Urinary bladder (tissue), 4 donors: ENCODE results near the gene FNBP1L. TPM values are rescaled to one million over a fixed set of nuclear protein-coding genes. Genes with fewer than 3 reads are reported as not detected.

Experiments
- DNase-seq: peaks from one replicate; pipeline ENCODE4 v3.0.0-alpha.2; 2015; ENCODE audit errors: extremely low spot score
- H3K27ac ChIP-seq: one replicate; pipeline ENCODE4 v1.5.1; 2013; ENCODE audit warnings: low read depth, mild to moderate bottlenecking, moderate library complexity
- H3K36me3 ChIP-seq: one replicate; pipeline ENCODE4 v1.6.1; 2013; ENCODE audit warnings: mild to moderate bottlenecking, moderate library complexity; ENCODE audit not compliant: insufficient read depth
- H3K4me1 ChIP-seq: one replicate; pipeline ENCODE4 v1.6.1; 2013; ENCODE audit warnings: mild to moderate bottlenecking, moderate library complexity; ENCODE audit not compliant: insufficient read depth
- H3K4me3 ChIP-seq: one replicate; pipeline ENCODE4 v1.5.1; 2013; ENCODE audit warnings: low read depth, low read length
- whole genome bisulfite sequencing: extraction: QIAGEN DNeasy Blood & Tissue Kit; methylation state at CpG from one replicate; pipeline ENCODE4 v1.1.7; 2013; 5-methylcytosine and 5-hydroxymethylcytosine counted together
- polyA plus RNA-seq: library from polyadenylated mRNA; stranded (reverse); fragments of 200-250 nt; gene quantifications from one replicate; pipeline ENCODE4 v1.2.3, GENCODE V29; 2013
- total RNA-seq: library from RNA; depleted of rRNA; stranded (reverse); fragments of >200 nt; gene quantifications from one replicate; pipeline ENCODE4 v1.2.3, GENCODE V29; 2014
- donor health status: healthy with polysubstance abuse.
- donor health status: healthy.

FNBP1L gene
- total and polyA plus RNA-seq, 2 donors: 11.6 to 71.4 TPM

- Histone ChIP-seq H3K36me3 (peaks cover 2% of the 10 kb centered on the region), H3K4me1 (no peaks in the 10 kb centered on the region), H3K4me3 (no peak overlapping the region), H3K27ac (no peak overlapping the region)
- DNase-seq: no peak
- 62% methylated on average over 4 of the region's 4 CpGs for WGBS
Measured at GRCh38 chr1:93565496-93566206, 117.7 kb downstream of the FNBP1L start.

- H3K36me3 ChIP-seq: peaks cover 2% of the 10 kb centered on the region
- WGBS: 67% methylated on average over 10 of the region's 10 CpGs
- DNase-seq: no peak
- H3K27ac ChIP-seq: no peak overlapping the region
- H3K4me3 ChIP-seq: no peak overlapping the region
- no peaks in the 10 kb centered on the region for H3K4me1 ChIP-seq
Measured at GRCh38 chr1:93566227-93566626, 118.3 kb downstream of the FNBP1L start.

- DNase-seq: no peak
- no peaks in the 10 kb centered on the region for H3K4me1 ChIP-seq
- no peak overlapping the region for H3K4me3 ChIP-seq
- WGBS: 81% methylated on average over 15 of the region's 15 CpGs
- no peak overlapping the region for H3K27ac ChIP-seq
- H3K36me3 ChIP-seq: peaks cover 2% of the 10 kb centered on the region
Measured at GRCh38 chr1:93567255-93567918, 119.5 kb downstream of the FNBP1L start.

- 91% methylated on average over 2 of the region's 2 CpGs for WGBS
Measured at GRCh38 chr1:93569489-93569888, 121.6 kb downstream of the FNBP1L start.

GRCh38 chr1:93571623-93572310 lies 123.8 kb downstream of the FNBP1L start:
- Histone ChIP-seq H3K36me3 (peaks cover 2% of the 10 kb centered on the region), H3K27ac (no peak overlapping the region), H3K4me3 (no peak overlapping the region), H3K4me1 (no peaks in the 10 kb centered on the region)
- 97% methylated on average over 12 of the region's 12 CpGs for WGBS
- DNase-seq: no peak

More at GRCh38 chr1:93569489-93569888, 121.6 kb downstream of the FNBP1L start:
- Histone ChIP-seq H3K27ac (no peak overlapping the region), H3K36me3 (peaks cover 2% of the 10 kb centered on the region), H3K4me3 (no peak overlapping the region), H3K4me1 (no peaks in the 10 kb centered on the region)
- DNase-seq: no peak

GRCh38 chr1:93573940-93574469 lies 126.1 kb downstream of the FNBP1L start:
- no peak for DNase-seq
- Histone ChIP-seq H3K4me1 (no peaks in the 10 kb centered on the region), H3K27ac (no peak overlapping the region), H3K4me3 (no peak overlapping the region), H3K36me3 (peaks cover 2% of the 10 kb centered on the region)
- WGBS: 77% methylated on average over 1 of the region's 1 CpG

- Histone ChIP-seq H3K4me3 (no peak overlapping the region), H3K27ac (no peak overlapping the region), H3K36me3 (peaks cover 2% of the 10 kb centered on the region), H3K4me1 (no peaks in the 10 kb centered on the region)
- no peak for DNase-seq
- WGBS: 94% methylated on average over 7 of the region's 7 CpGs
Measured at GRCh38 chr1:93574511-93574910, 126.6 kb downstream of the FNBP1L start.

- H3K27ac ChIP-seq: no peak overlapping the region
- H3K4me3 ChIP-seq: no peak overlapping the region
- no peaks in the 10 kb centered on the region for H3K4me1 ChIP-seq
- peaks cover 2% of the 10 kb centered on the region for H3K36me3 ChIP-seq
- no peak for DNase-seq
- WGBS: 92% methylated on average over 6 of the region's 6 CpGs
Measured at GRCh38 chr1:93574991-93575390, 127.1 kb downstream of the FNBP1L start.

GRCh38 chr1:93575621-93576284 lies 127.8 kb downstream of the FNBP1L start:
- Histone ChIP-seq H3K27ac (no peak overlapping the region), H3K4me1 (no peaks in the 10 kb centered on the region), H3K4me3 (no peak overlapping the region), H3K36me3 (no peaks in the 10 kb centered on the region)
- peak; percentile 53 for DNase-seq
- WGBS: 78% methylated on average over 10 of the region's 10 CpGs

GRCh38 chr1:93576346-93576745 lies 128.4 kb downstream of the FNBP1L start:
- peak; percentile 67 for DNase-seq
- WGBS: 51% methylated on average over 9 of the region's 9 CpGs
- H3K36me3 ChIP-seq: no peaks in the 10 kb centered on the region
- H3K4me1 ChIP-seq: no peaks in the 10 kb centered on the region
- no peak overlapping the region for H3K27ac ChIP-seq
- H3K4me3 ChIP-seq: no peak overlapping the region

- no peak overlapping the region for H3K27ac ChIP-seq
- H3K4me1 ChIP-seq: no peaks in the 10 kb centered on the region
- H3K4me3 ChIP-seq: no peak overlapping the region
- H3K36me3 ChIP-seq: no peaks in the 10 kb centered on the region
- WGBS: 95% methylated on average over 2 of the region's 2 CpGs
- no peak for DNase-seq
Measured at GRCh38 chr1:93576746-93577145, 128.8 kb downstream of the FNBP1L start.

- WGBS: 79% methylated on average over 18 of the region's 18 CpGs
- Histone ChIP-seq H3K27ac (no peak overlapping the region), H3K4me3 (no peak overlapping the region), H3K36me3 (no peaks in the 10 kb centered on the region), H3K4me1 (no peaks in the 10 kb centered on the region)
- no peak for DNase-seq
Measured at GRCh38 chr1:93577536-93578432, 129.9 kb downstream of the FNBP1L start.
